Measurements from ENCODE around the gene HBQ1.
"Not testable (repeated sequence)": the region's sequence is repeated elsewhere in the genome, so short reads cannot be mapped to it uniquely, and the experiment has no call there.

The HBQ1 gene

GRCh38 chr16:176477-177382, 3.5 kb upstream of the HBQ1 start, which contains the start of gene HBA1:
Gene HBA1 (plus strand): TSS chr16:176680. CDS start chr16:176717, 37 bp downstream.
- DNase-seq = not testable (repeated sequence)

- peak; percentile 77 for DNase-seq
Observed at GRCh38 chr16:177394-177822, 2.9 kb upstream of the HBQ1 start.

DNA sequence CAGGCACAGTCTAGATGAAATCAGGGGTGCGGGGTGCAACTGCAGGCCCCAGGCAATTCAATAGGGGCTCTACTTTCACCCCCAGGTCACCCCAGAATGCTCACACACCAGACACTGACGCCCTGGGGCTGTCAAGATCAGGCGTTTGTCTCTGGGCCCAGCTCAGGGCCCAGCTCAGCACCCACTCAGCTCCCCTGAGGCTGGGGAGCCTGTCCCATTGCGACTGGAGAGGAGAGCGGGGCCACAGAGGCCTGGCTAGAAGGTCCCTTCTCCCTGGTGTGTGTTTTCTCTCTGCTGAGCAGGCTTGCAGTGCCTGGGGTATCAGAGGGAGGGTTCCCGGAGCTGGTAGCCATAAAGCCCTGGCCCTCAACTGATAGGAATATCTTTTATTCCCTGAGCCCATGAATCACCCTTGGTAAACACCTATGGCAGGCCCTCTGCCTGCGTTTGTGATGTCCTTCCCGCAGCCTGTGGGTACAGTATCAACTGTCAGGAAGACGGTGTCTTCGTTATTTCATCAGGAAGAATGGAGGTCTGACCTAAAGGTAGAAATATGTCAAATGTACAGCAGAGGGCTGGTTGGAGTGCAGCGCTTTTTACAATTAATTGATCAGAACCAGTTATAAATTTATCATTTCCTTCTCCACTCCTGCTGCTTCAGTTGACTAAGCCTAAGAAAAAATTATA, 2.1 kb upstream of the HBQ1 start:
- no peak for DNase-seq

DNA sequence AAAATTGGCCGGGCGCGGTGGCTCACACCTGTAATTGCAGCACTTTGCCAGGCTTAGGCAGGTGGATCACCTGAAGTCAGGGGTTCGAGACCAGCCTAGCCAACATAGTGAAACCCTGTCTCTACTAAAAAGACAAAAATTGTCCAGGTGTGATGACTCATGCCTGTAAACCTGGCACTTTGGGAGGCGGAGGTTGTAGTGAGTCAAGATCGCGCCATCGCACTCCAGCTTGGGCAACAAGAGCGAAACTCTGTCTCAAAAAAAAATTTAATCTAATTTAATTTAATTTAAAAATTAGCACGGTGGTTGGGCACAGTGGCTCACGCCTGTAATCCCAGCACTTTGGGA, 1.6 kb upstream of the HBQ1 start:
- no peak for DNase-seq

GRCh38 chr16:179211-180092, 807 bp upstream of the HBQ1 start:
- no peak for DNase-seq

DNA sequence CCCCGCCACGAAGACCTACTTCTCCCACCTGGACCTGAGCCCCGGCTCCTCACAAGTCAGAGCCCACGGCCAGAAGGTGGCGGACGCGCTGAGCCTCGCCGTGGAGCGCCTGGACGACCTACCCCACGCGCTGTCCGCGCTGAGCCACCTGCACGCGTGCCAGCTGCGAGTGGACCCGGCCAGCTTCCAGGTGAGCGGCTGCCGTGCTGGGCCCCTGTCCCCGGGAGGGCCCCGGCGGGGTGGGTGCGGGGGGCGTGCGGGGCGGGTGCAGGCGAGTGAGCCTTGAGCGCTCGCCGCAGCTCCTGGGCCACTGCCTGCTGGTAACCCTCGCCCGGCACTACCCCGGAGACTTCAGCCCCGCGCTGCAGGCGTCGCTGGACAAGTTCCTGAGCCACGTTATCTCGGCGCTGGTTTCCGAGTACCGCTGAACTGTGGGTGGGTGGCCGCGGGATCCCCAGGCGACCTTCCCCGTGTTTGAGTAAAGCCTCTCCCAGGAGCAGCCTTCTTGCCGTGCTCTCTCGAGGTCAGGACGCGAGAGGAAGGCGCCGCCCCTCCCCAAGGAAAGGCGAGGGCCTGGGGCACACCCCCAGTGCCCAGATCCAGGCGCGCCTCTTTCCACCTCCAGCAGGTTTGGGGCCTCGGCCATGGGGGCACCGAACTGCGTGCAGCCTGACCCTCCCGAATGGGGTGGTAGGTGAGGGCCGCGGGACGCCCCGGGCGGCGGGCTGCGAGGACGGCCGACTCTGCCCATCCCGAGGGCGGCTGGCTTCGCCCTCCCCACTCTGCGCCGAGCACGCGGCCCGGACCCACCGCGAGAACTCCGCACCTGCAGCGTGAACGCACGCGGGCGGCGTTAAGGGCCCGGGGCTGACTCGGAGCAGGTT, 664 bp downstream of the HBQ1 start:
- peak; percentile 39 for DNase-seq

GRCh38 chr16:181565-182021, 1.3 kb downstream of the HBQ1 start:
- DNase-seq = peak; percentile 72

GRCh38 chr16:183005-183404, 2.7 kb downstream of the HBQ1 start:
- DNase-seq = no peak

GRCh38 chr16:185213-185612, 5.0 kb downstream of the HBQ1 start:
- peak; percentile 39 for DNase-seq

DNA sequence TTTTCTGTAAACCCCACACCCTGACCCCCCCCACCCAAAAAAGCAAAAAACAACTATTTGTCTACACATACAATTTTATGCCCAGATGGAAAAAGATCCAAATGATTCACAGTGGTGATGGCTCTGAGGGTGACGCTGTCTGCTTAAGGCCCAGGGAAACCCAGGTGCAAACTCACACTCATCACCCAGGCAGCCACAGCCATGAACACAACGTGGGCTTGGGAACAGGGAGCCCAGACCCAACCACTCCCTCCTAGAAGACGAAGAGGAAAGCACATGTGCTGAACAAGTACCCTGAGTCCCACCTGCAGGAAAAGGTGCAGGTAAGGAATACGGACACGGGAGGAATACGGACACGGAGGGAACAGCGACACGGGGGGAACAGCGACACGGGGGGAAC, 5.4 kb downstream of the HBQ1 start:
- DNase-seq = no peak

- no peak for DNase-seq
Observed at GRCh38 chr16:187330-187729, 7.1 kb downstream of the HBQ1 start.

GRCh38 chr16:188674-189073, 8.4 kb downstream of the HBQ1 start:
- no peak for DNase-seq

DNA sequence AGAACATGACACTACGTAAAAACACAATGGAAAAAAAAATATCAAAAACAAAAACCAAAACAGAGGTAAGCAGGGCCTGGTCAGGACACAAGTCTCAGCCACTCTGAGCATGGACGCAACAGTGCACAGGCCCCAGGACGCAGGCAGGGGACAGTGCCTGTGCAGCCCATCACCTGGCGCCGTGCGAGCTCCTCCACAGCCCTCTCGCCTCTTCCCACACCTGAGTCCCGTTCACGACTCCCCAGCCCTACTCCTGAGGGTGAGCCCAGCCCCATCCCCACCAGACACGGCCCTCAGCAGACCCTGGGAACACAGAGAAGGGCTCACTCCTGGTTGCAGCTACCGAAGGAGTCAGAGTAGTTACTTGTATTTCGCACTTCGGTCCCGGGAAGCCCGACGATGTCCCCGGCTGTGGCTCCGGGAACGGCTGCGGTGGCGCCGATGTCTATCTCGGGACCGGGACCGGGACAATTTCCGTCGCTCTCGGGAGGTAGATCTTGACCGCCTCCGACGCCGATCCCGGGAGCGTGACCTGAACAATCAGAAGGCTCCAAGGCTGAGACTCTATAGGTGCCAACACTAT, 9.4 kb downstream of the HBQ1 start:
- DNase-seq = no peak

DNA sequence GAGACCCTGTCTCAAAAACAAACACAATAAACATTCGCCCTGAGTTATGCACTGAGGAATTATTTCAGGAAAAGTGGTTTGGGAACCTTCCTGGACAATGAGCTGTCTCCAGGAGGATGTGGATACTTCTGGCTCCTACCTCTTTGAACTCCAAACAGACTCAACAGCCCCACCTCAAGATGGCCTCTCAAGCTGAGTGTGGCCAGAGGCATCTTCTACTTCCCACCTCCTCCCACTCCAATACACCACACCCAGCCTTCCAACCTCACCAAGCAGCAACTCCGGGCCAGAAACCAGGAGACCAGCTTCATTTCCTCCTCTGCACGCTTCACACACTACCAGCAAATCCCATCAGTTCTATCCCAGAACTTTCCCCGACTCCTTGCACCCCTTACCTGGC, 11.6 kb downstream of the HBQ1 start:
- DNase-seq = no peak

DNA sequence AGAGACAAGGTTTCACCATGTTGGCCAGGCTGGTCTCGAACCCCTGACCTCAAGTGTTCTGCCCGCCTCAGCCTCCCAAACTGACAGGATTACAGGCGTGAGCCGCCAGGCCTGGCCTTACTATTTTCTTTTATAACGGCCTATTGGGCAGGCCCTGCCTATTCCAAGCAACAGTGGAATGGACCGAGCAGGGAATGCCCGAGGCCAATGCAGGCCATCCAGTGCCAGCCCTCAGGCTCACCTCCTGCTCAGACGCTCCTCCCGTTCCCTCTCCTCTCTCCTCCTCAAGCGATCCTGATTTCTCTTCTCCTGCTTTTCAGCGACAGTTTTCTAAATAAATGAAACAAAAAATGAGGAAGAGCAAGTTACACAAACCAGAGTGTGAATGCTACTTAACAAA, 12.4 kb downstream of the HBQ1 start:
- no peak for DNase-seq

DNA sequence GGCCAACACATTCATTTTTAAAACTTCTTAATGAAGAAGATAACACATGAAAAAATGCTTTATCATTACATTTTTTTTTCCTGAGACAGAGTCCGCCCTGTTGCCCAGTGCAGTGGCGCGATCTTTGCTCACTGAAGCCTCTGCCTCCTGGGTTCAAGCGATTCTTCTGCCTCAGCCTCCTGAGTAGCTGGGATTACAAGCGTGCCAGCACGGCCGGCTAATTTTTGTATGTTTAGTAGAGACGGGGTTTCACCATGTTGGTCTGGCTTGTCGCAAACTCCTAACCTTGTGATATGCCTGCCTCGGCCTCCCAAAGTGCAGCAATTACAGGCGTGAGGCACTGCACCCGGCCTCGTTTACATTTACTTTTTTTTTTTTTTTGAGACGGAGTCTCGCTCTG, 13.2 kb downstream of the HBQ1 start:
- DNase-seq = no peak

- DNase-seq = no peak
Observed at GRCh38 chr16:194516-194915, 14.3 kb downstream of the HBQ1 start.

- no peak for DNase-seq
Observed at GRCh38 chr16:200388-200787, 20.1 kb downstream of the HBQ1 start.

DNA sequence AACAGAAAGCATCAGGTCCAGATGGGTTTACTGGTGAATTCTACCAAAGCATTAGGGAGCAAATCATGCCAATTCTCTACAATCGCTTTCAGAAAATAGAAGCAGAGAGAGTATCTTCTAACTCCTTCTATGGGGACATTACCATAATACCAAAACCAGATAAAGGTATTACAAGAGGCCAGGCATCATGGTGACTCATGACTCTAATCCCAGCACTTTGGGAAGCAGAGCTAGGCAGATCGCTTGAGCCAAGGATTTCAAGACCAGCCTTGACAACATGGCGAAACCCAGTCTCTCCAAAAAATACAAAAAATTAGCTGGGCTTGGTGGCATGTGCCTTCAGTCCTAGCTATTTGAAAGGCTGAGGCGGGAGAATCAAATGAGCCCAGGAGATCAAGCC, 23.0 kb downstream of the HBQ1 start:
- DNase-seq = no peak

- DNase-seq = not testable (repeated sequence)
Observed at GRCh38 chr16:204046-204445, 23.8 kb downstream of the HBQ1 start.

DNA sequence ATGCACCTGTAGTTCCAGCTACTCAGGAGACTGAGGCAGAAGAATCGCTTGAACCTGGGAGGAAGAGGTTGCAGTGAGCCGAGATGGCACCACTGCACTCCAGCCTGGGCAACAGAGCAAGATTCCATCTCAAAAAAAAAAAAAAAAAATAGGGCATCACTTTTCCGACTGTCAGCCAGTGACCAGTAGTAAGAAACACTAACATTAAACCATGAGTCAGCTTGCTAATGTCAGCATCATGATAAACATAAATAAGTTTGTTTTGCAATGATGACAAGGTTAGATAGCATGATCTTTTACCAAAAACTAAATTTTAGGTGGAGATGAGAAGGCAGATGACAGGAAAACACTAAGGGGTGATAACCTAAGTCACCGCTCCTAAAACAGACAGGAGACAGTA, 29.1 kb downstream of the HBQ1 start:
- DNase-seq = not testable (repeated sequence)

All from right hindlimb (tissue), 1 donor.